ENCODE results near the gene CSTPP1.
"Not testable (repeated sequence)": the region's sequence is repeated elsewhere in the genome, so short reads cannot be mapped to it uniquely, and the experiment has no call there.

CSTPP1 gene

DNA sequence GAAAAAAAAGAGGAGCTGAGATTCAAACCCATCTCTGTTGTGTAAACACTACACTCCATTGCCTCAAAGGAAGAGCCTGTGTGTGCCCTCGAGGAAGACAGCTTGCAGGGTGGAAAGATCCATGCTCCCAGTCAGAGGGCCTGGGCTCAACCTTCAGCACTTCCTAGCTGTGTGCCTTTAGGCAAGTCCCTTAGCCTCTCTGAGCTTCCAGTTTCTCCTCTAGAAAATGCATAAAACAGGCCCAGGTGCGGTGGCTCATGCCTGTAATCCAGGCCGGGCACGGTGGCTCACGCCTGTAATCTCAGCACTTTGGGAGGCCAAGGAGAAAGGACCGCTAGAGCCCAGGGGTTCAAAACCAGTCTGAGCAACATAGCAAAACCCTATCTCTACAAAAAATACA lies 244.7 kb downstream of the CSTPP1 start:
- DNase-seq (ENCODE audit: low spot score) = no peak

DNA sequence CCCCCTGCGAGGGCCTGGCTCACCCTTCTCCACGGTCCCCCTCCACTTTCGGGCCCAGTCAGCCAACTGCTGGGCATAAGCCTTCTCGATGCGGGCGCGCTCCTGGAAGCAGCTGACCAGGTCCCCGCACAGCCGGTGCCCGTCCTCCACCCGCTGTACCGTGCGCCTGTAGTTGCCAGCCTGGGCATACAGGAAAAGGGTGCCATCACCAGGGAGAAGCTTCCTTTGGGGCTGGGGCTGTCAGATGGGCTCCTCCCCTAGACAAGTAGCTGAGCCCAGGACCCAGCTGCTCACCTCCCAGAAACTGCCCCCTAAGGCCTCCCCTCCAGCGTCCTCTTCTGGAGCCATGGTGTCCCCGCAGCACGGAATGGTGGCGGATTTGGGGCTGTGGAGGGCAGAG lies 245.8 kb downstream of the CSTPP1 start:
- no peak for DNase-seq (ENCODE audit: low spot score)

DNA sequence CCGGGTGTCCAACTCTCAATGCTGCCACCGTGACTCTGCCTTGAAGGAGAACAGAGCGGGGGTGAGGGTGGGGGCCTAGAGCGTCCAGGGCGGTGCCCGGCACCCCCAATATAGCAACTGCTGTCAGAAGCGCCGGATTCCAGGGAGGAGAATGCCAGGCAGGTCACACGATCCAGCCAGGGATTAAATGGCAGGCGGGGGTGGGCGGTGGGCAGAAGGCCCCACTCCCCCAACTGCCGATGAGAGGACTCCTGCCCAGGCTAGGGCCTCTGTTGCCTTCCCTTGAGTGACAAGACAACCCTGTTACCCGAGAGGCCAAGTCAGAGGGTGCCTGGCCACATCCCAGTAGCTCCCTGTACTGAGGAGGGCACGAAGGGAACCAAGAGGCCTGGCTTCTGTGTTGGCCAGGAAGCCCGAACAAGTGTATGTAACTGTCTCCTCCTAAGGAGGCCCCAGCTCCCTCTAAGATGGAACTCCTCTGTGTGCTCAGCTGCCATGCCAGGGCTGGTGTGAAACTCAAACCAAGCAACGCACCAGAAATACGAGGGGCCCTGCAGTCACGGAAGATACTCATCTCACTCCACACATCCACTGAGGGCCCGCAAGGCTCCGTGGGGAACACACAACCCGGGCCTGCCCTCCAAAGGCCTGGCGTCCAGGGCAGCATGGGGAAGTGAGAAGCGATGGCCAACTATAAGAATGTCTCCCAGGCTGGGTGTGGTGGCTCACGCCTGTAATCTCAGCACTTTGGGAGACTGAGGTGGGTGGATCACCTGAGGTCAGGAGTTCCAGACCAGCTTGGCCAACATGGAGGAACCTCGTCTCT lies 246.7 kb downstream of the CSTPP1 start:
- DNase-seq (ENCODE audit: low spot score) = no peak

DNA sequence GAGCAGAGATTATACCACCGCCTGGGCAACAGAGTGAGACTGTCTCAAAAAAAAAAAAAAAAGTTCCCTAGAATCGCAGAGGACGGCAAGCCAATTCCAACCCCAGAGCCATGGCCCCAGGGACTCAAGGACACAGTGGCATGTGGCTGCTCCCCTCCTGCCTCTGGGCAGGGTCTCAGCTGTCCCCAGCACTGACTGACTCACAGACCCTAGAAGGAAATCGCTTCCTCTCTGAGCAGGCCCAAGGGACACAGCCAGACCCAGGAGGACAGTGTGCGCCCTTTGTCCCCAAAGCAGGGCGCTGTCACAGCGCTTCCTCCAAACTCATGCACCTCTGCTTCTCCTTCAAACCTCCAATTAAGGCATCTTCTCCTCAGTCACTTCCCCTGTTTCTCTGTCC lies 247.4 kb downstream of the CSTPP1 start:
- no peak for DNase-seq (ENCODE audit: low spot score)

DNA sequence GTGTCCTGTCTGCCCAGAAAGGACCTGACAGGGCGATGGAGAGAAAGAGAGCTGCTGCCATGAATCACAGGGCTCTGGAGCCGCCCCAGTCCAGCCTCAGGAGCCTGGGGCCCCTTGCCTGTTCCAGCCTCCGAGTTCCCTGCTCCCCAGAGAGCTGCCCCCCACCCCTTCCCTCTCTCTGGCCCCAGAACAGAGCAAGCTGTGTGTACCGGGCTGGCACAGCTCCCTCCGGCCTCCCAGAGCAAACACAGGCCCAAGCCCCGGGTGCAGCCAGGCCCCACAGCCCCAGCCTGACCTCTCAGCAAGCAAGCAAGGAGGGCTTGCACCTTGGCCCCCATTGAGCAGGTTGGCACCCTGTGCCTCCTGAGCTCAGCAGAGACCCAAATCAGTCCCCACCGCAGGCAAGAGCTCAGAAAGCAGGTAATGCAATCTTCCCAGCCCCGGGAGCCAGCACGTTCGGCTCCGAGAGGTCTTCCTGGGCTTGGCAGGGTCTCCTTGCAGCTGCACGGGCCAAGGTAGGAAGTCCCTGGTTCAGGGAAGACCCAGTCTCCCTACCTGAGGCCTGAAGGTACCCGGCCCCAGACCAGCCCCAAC lies 248.2 kb downstream of the CSTPP1 start:
- no peak for DNase-seq (ENCODE audit: low spot score)

DNA sequence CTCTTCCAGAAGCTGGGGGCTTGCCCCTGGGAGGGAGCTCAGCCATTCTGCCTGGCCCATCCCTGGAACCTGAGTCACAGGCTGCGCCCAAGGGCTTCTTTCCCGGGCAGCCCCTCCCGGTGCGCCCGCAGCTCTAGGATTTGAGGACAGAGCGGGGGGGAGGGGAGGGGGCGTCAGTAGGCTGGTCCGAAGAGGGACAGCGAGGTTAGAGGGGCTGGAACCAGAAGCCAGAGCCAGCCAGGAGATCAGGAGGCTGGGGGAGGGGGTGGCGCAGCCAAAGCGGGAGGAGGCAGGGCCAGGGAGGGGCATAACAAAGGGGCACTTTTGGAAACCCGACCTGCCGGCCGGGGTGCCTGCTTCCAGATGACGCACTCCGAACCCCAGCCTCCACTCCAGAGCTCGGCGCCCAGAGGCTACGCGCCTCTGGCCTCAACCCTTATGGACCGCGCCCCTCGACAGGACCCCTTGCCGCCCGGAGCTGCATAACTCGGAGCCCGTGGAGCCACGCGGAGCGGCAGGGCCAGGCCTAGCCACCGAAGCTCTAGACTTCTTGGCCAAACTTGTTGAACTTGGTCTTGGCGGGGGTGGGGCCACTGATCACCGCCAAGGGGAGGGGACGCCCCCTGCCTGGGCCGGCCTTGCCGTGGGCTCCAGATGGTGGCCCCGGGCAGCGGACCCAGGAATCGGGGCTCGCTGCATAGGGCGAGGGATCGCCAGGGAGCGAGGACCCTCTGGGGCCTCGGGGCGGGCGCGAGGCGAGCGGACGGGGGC lies 248.9 kb downstream of the CSTPP1 start:
- DNase-seq (ENCODE audit: low spot score) = no peak

DNA sequence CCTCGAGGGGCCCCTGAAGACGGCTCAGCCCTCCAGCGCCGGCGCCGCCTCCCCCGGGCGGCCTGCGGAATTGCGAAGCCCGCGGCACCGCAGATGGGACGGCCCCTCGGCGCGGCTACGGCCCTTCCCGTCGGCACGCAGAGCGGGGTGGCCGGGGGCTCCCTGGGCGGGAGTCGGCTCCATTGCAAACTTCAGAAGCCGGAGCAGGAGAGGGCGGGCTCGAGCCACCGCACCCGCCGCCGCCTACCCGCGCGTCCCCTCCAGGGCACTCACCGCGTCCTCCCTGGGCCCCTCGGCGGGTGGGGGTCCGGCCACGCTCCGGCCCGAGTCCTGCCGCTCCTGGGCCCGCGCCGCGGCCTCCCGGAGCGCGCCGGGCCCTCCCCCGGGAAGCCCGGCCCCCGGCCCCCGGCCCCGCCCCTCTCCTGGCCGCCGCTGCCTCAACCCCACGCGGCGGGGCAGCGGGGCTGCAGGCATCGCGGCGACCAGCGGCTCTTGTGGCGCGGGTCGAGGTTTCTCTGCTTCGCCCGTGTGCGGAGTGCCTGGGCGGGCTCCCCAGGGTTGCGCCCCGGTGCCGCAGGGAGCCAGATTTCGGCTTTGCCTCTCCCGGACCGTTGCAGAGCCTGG lies 249.6 kb downstream of the CSTPP1 start, which contains the start of gene PACSIN3:
Gene PACSIN3, minus strand, starts transcription at position 359 of the 624 bp plus-strand sequence. CDS start 3,707 bp downstream, outside the sequence.
- peak; percentile 70 for DNase-seq (ENCODE audit: low spot score)

DNA sequence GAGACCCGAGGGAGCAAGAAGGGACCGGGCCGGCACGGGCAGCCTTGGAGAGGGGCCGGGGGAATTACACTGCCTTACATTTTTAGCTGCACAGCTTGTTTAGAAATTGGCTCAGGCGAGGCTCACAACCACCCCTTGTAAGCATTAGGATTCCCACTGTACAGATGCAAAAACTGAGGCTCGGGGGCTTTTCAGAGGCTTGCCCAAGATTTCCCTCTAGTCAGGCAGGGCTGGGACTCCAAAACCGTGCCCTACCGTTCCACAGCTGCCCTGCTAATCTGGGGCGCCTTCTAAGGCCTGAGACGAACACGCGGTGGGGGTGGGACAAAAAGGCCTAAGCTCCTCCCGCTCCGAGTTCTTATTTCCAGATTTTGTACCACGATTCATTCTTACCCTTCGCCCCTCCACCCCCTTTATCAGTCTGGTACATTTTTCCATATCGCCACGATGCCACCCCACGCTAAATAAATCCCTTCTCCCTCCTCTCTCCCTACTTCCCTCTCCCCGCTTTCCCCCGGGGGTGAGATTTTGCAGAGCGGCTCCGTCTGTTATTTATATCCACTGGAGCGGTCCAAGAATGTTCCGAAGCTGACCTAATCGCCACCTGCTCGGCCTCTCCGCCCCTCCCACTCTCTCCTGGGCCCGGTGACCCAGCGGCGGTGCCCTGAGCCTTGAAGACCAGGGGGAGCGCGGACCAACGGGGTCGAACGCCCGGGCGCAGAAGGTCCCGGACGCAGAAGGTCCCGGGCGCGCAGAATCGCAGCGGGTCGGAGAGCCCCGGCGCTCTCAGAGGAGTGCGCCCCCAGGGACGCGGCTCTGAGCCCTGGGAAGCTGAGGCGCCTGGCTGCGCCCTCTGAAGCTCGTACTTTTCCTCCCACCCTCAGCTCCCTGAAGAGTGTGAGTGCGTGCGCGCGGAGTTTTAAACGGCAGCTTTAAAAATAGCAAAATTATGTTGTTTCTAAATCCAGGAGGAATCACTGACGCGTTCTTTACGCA lies 250.4 kb downstream of the CSTPP1 start:
- DNase-seq (ENCODE audit: low spot score) = peak; percentile 68

DNA sequence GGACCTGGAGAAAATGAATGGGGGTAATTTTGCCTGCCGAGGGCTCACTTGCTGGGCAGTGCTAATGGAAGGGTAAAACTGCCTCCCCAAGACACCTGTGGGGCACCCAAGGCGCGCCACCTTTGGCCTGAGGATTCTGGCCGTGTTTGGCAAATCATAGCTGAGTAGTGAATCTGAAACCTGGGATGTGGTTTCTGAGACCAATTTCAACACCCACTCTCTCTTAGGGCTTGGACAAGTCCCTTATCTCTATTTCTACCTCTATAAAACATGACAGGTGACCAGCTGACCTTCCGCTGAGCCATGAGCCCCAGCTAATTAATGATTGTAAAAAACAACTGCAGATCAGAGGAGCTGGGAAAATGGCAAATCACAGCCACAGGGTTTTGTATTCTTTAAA lies 251.2 kb downstream of the CSTPP1 start:
- no peak for DNase-seq (ENCODE audit: low spot score)

DNA sequence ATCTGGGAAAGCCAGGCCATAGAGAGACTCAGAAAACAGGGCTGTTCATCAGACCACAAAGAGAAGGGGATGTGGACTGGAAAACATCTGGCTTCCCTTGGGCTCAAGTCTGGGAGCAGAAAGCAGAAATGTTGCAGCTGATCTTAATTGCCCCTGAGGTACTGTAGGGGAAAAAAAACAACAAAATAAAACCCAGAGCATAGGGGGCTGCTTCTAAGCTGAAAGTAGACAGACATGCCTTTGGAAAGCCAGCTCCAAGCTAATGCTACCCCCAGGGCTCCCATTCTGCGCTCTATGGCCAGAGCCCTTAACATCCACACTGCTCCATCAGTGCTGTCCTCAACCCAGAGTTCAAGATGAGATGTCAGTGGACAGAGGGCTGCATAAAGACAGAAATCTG lies 251.7 kb downstream of the CSTPP1 start:
- no peak for DNase-seq (ENCODE audit: low spot score)

DNA sequence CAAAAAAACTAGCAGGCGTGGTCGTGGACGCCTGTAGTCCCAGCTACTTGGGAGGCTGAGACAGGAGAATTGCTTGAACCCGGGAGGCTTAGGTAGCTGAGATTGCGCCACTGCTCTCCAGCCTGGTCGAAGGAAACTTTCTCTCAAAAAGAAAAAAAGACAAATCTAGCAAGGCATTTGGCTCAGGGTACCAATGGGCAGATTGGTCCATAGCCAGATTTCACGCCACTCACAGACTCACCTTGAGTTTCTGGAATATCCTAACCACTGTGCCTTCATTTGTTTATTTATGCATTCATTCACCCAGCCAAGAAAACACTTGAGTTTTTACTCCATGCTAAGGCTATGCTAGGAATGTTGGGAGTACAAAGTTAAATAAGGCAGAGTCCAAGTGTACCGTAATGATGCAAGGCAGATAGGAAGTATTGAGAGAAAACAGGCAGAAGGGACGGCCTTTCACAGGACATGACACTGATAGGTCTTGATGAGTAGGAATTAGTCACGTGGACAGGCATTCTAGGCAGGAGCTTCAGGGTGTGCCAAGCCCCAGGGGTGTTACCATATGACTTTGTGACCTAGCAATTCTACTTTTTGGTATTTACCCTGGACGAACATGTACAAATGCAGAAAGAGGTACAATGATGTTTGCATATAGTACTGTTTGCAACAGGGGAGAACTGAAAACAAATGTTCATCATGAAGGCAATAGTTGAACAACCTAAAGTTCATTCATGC lies 252.7 kb downstream of the CSTPP1 start:
- no peak for DNase-seq (ENCODE audit: low spot score)

DNA sequence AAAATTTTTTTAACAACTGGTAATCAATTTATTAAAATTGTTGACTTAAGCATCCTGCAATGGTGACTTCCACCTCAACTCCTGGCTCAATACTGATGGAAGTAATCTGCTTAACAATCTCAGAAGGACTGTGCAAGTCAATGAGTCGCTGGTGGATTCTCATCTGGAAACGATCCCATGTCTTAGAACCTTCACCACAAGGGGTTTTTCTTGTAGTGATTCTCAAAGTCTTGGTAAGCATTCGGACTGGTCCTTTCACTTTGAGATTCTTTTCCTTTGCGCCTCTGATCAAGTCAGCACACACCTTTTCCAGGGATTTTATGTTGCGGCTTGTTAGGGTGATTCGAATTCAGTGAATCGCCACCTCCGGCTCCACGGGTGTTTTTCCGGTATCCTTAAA lies 254.6 kb downstream of the CSTPP1 start:
- not testable (repeated sequence) for DNase-seq (ENCODE audit: low spot score)

DNA sequence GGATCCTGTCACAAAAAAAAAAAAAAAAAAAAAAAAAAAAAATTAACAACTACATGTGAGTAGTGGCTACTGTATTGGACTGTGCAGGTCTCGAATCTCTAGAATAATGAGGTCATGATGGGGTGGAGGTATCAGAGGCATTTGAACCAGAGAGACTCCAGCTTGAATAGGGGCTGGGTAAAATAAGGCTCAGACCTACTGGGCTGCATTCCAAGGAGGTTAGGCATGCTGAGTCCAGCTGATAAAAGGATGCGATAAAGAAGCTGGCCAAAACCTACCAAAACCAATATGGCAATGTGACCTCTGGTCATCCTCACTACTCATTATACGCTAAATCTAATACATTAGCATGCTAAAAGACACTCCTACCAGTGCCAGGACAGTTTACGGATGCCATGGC lies 255.6 kb downstream of the CSTPP1 start:
- DNase-seq (ENCODE audit: low spot score) = no peak

DNA sequence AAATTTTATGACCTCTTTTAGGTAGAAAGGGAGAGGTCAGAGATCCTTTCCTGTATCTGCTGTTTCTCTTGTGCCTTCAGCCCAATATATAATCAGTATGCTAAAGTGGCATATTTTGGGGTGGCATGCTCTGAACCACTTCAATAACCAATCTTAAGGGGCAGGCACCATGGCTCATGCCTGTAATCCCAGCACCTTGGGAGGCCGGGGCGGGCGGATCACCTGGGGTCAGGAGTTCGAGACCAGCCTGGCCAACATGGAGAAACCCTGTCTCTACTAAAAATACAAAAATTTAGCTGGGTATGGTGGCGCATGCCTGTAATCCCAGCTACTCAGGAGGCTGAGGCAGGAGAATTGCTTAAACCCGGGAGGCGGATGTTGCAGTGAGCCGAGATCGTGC lies 261.6 kb downstream of the CSTPP1 start:
- not testable (repeated sequence) for DNase-seq (ENCODE audit: low spot score)

DNA sequence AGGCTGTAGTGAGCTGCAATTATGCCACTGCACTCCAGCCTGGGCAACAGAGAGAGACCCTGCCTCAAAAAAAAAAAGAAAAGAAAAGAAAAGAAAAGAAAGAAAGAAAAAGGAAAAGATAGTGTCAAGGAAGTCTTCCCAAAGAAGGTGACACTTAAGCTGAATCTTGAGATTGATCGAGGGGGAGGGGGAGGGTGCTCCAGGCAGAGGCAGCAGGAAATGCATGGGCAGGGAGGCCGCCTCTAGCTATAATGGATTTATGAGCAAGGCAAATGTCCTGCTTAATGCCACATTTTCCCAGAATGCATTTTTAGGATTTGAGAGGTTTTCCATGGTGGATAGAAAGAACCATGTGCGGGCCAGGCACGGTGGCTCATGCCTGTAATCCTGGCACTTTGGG lies 264.5 kb downstream of the CSTPP1 start:
- DNase-seq (ENCODE audit: low spot score) = no peak

DNA sequence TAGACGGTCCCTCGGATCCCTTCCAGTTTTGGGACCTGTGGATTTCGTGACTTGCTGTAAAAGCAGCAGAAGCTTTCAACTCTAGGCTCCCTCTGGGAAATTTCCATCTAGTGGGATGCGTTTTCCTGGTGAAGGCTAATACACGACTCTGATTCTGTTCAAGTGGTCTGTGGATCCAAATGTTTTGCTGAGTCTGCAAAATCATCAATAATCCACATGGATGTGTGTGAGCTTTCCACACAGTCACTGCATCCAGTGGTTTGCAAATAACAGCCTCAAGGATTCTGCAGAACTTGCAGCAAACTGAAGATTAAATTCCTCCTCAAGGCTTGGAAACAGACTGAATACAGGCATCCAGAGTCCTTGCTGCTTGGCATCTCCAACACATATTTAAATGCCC lies 266.0 kb downstream of the CSTPP1 start:
- DNase-seq (ENCODE audit: low spot score) = no peak

DNA sequence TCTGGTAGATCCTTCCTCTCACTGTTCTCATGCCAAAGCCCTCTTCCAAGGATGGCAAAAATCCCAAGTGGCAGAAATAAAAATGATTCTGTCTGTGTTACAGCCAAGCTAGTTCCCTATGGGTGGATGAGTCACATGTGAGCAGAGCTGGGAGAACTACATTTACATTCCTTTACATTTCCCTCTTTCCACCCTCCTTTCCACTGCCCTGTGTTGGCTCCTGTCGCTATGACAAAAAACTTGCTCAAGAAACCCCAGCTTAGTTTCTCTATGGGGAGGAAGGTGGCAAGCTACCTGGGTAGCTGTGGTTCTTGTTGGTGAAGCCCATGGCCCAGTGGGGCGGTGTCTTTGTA lies 268.1 kb downstream of the CSTPP1 start:
- DNase-seq (ENCODE audit: low spot score) = no peak

DNA sequence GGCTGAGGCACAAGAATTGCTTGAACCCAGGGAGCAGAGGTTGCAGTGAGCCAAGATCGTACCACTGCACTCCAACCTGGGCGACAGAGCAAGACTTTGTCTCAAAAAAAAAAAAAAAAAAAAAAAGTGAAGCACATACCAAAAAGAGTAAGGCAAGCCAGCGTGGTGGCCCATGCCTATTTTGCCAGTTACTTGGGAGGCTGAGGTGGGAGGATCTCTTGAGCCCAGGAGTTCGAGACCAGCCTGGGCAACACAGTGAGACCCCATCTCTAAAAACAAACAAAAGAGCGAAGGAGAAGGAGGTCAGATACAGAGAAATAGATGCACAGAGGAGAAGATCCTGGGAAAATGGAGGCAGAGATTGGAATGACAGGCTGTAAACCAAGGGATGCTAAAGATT lies 270.0 kb downstream of the CSTPP1 start:
- DNase-seq (ENCODE audit: low spot score) = not testable (repeated sequence)

DNA sequence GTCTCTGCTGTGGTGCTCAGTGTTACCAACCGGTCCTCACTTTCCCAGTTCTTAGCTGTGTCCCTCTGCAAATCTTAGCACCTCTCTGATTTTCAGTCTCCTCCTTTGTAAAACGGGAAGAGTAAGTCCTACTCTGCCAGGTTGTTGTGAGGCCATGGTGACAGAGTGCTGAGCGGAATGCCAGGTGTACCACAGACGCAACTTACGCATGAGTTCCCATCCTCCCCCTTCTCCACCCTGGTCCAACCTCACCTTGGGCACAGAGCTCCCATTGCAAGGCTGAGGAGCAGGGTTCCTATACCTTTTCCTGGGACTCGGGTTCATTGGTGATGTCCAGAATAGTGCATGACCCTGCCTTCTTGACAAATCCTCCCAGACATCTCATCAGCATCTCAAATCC lies 270.9 kb downstream of the CSTPP1 start:
- no peak for DNase-seq (ENCODE audit: low spot score)

DNA sequence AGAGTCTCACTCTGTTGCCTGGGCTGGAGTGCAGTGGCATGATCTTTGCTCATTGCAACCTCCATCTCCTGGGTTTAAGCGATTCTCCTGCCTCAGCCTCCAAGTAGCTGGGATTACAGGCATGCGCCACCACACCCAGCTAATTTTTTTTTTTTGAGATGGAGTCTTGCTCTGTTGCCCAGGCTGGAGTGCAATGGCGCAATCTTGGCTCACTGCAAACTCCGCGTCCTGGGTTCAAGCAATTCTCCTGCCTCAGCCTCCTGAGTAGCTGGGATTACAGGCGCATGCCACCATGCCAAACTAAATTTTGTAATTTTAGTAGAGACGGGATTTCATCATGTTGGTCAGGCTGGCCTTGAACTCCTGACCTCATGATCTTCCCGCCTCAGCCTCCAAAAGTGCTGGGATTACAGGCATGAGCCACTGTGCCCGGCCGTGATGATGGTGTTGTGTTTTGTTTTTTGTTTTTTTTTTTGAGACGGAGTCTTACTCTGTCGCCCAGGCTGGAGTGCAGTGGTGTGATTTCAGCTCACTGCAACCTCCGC lies 271.5 kb downstream of the CSTPP1 start:
- DNase-seq (ENCODE audit: low spot score) = not testable (repeated sequence)

Data from germinal center (tissue), 1 donor.